ENCODE data around the gene CAGE1. TPM values are rescaled to one million over a fixed set of nuclear protein-coding genes. Genes with fewer than 3 reads are reported as not detected.

CAGE1 gene
- total RNA-seq, 1 donor from 2014 or later, result not detected

- H3K36me3 ChIP-seq (ENCODE audit: control insufficient read depth, insufficient read depth, low read length), result peaks cover 9% of the 10 kb centered on the region
- FAIRE-seq (no peak), DNase-seq (ENCODE audit: low read depth) (no peak)
- TF ChIP-seq CTCF (IDR thresholded peaks at IDR 0.05; ENCODE audit: insufficient read depth, low read length, severe bottlenecking), result no peak
- H3K4me3 ChIP-seq (ENCODE audit: low read depth, low read length), result no peak overlapping the region
- H3K27me3 ChIP-seq (ENCODE audit: control insufficient read depth, insufficient read depth, low read length), result no peaks in the 10 kb centered on the region
Measured at GRCh38 chr6:7417684-7418083, 28.1 kb upstream of the CAGE1 start.

GRCh38 chr6:7414811-7415210 lies 25.3 kb upstream of the CAGE1 start:
- Histone ChIP-seq H3K36me3 (ENCODE audit: control insufficient read depth, insufficient read depth, low read length) (peaks cover 14% of the 10 kb centered on the region), H3K4me3 (ENCODE audit: low read depth, low read length) (no peak overlapping the region), H3K27me3 (ENCODE audit: control insufficient read depth, insufficient read depth, low read length) (no peaks in the 10 kb centered on the region)
- no peak for TF ChIP-seq CTCF (IDR thresholded peaks at IDR 0.05; ENCODE audit: insufficient read depth, low read length, severe bottlenecking)
- no peak for FAIRE-seq
- DNase-seq (ENCODE audit: low read depth), result peak; percentile 62

- Histone ChIP-seq H3K36me3 (ENCODE audit: control insufficient read depth, insufficient read depth, low read length) (peaks cover 15% of the 10 kb centered on the region), H3K4me3 (ENCODE audit: low read depth, low read length) (no peak overlapping the region), H3K27me3 (ENCODE audit: control insufficient read depth, insufficient read depth, low read length) (no peaks in the 10 kb centered on the region)
- no peak for TF ChIP-seq CTCF (IDR thresholded peaks at IDR 0.05; ENCODE audit: insufficient read depth, low read length, severe bottlenecking)
- DNase-seq (ENCODE audit: low read depth) (no peak), FAIRE-seq (no peak)
Measured at GRCh38 chr6:7413151-7413823, 23.7 kb upstream of the CAGE1 start.

- FAIRE-seq (no peak), DNase-seq (ENCODE audit: low read depth) (no peak)
- peaks cover 15% of the 10 kb centered on the region for H3K36me3 ChIP-seq (ENCODE audit: control insufficient read depth, insufficient read depth, low read length)
- H3K4me3 ChIP-seq (ENCODE audit: low read depth, low read length), result no peak overlapping the region
- no peak for TF ChIP-seq CTCF (IDR thresholded peaks at IDR 0.05; ENCODE audit: insufficient read depth, low read length, severe bottlenecking)
- H3K27me3 ChIP-seq (ENCODE audit: control insufficient read depth, insufficient read depth, low read length), result no peaks in the 10 kb centered on the region
Measured at GRCh38 chr6:7411328-7411727, 21.8 kb upstream of the CAGE1 start.

- no peak for DNase-seq (ENCODE audit: low read depth)
- no peak overlapping the region for H3K4me3 ChIP-seq (ENCODE audit: low read depth, low read length)
- H3K36me3 ChIP-seq (ENCODE audit: control insufficient read depth, insufficient read depth, low read length), result peaks cover 16% of the 10 kb centered on the region
- no peak for TF ChIP-seq CTCF (IDR thresholded peaks at IDR 0.05; ENCODE audit: insufficient read depth, low read length, severe bottlenecking)
- FAIRE-seq, result no peak
- H3K27me3 ChIP-seq (ENCODE audit: control insufficient read depth, insufficient read depth, low read length), result no peaks in the 10 kb centered on the region
Measured at GRCh38 chr6:7410851-7411250, 21.3 kb upstream of the CAGE1 start.

GRCh38 chr6:7409740-7410139 lies 20.2 kb upstream of the CAGE1 start:
- Histone ChIP-seq H3K36me3 (ENCODE audit: control insufficient read depth, insufficient read depth, low read length) (peaks cover 16% of the 10 kb centered on the region), H3K4me3 (ENCODE audit: low read depth, low read length) (no peak overlapping the region), H3K27me3 (ENCODE audit: control insufficient read depth, insufficient read depth, low read length) (no peaks in the 10 kb centered on the region)
- FAIRE-seq, result no peak
- no peak for DNase-seq (ENCODE audit: low read depth)
- TF ChIP-seq CTCF (IDR thresholded peaks at IDR 0.05; ENCODE audit: insufficient read depth, low read length, severe bottlenecking), result no peak
